ENCODE results near the gene POLN.

Gene POLN

DNA sequence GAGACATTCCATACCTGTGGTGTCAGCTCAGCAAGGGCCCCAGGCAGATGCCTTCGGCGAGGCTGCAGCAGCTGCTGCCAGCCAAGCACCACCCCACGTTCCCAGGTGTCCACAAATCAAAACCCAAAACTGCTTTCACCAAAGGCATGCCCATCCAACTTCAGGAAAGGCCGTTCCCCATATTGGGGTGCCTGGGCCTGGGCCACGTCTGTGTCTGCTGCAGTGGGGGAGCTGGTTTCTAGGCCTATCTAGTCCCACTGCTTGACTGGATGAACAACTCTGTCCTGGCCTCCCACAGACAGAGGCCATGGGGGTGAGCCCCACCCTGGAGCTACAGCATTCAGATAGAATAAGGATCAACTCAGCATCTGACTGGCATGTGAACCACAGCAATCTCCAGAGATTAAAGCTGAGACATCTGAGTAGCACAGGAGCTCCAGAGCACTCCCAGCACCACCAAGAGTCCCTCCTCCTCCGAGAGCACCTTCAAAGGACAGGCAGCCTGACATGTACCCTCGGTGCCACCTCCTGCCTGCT lies 145.8 kb downstream of the POLN start:
- ChIA-PET POLR2A (no interaction called here), CTCF (no interaction called here)
- H3K4me3 ChIP-seq (ENCODE audit: low read depth, low read length): no peak overlapping the region
- DNase-seq (ENCODE audit: low read depth, low spot score): no peak
- TF ChIP-seq CTCF (IDR thresholded peaks at IDR 0.05; ENCODE audit: insufficient read depth, low read length, missing control alignments): no peak

DNA sequence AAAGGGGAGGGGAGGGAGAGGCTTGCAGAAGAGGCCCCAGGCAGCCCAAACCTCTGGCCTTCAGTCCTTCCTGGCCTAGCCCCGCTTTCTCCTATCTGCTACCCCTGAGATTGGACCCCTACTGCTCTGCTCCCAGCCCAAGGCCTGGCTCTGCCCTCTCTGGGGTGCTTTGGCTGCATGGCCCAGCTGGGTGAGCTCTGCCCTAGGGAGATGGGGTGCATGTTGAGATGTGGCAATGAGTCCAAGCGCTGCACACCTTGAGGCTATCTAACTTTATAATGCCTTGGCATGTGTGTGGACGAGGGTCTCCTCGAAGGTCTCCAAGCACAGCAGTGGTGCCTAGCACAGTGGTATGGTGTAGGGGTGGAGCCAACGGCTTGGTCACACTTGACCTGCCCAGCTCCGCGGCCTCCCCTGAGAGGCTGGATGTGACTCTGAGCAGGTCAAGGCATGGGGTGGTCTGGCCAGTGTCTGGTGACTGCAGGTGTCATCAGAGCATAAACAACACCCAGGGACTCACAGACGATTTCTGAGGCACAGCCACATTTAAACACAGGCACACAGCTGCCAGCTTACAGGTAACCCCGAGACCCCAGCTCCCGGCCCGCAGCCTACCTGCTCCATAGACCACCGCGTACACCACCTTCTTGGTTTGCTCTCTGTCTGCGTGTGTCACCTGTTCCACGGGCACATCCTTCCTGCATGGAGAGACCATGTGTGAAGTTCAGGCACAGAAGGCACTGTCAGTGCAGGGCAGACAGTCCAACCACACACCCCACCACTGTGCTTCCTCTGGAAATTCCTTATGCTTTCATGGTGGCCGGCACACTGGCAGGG lies 146.5 kb downstream of the POLN start:
- ChIA-PET POLR2A (no interaction called here), CTCF (no interaction called here)
- H3K4me3 ChIP-seq (ENCODE audit: low read depth, low read length): no peak overlapping the region
- DNase-seq (ENCODE audit: low read depth, low spot score): no peak
- TF ChIP-seq CTCF (IDR thresholded peaks at IDR 0.05; ENCODE audit: insufficient read depth, low read length, missing control alignments): no peak

GRCh38 chr4:2094545-2094944 lies 147.4 kb downstream of the POLN start:
- ChIA-PET CTCF (no interaction called here), POLR2A (no interaction called here)
- TF ChIP-seq CTCF (IDR thresholded peaks at IDR 0.05; ENCODE audit: insufficient read depth, low read length, missing control alignments): no peak
- no peak overlapping the region for H3K4me3 ChIP-seq (ENCODE audit: low read depth, low read length)
- DNase-seq (ENCODE audit: low read depth, low spot score): no peak

GRCh38 chr4:2093265-2093664 lies 148.7 kb downstream of the POLN start:
- TF ChIP-seq CTCF (IDR thresholded peaks at IDR 0.05; ENCODE audit: insufficient read depth, low read length, missing control alignments): no peak
- ChIA-PET CTCF (no interaction called here), POLR2A (no interaction called here)
- H3K4me3 ChIP-seq (ENCODE audit: low read depth, low read length): no peak overlapping the region
- DNase-seq (ENCODE audit: low read depth, low spot score): no peak

DNA sequence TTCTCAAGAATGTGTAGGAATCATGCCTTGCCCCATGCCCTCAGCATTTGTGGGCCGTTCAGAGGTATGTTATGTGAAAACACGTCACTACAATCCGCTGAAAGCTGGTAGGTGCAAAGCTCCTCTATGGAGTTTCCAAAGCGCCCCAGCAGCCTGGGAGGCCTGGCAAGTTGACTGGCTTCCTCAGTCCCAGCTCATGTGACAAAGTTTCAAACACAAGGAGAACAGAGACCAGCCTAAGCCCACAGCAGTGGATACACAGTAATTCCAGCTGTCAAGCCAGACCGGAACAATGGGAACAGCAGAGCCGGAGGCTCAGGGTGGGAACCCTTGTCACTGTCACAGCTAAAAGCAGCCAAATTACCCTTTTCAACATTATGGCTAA lies 149.3 kb downstream of the POLN start:
- CTCF ChIA-PET: no interaction called here
- no peak for DNase-seq (ENCODE audit: low read depth, low spot score)
- no peak for TF ChIP-seq CTCF (IDR thresholded peaks at IDR 0.05; ENCODE audit: insufficient read depth, low read length, missing control alignments)
- POLR2A ChIA-PET: no interaction called here
- H3K4me3 ChIP-seq (ENCODE audit: low read depth, low read length): no peak overlapping the region

- POLR2A ChIA-PET: no interaction called here
- CTCF ChIA-PET: no interaction called here
- TF ChIP-seq CTCF (IDR thresholded peaks at IDR 0.05; ENCODE audit: insufficient read depth, low read length, missing control alignments): no peak
- no peak for DNase-seq (ENCODE audit: low read depth, low spot score)
- H3K4me3 ChIP-seq (ENCODE audit: low read depth, low read length): no peak overlapping the region
These were observed 149.8 kb downstream of the POLN start for GRCh38 chr4:2091990-2092668.

Data from AG04449 (cell line).